AML-193 (cell line): ENCODE results near the gene PDYN.

Experiments used
- DNase-seq, 2 experiments: peaks; one replicate each; lab custom pipeline; 2025; lab: John Stamatoyannopoulos, UW

Gene PDYN

GRCh38 chr20:1934721-1935573 is 58.9 kb downstream of the PDYN start:
- DNase-seq, result no peak

- no peak for DNase-seq
Measured at GRCh38 chr20:1934156-1934555, 59.7 kb downstream of the PDYN start.

- no peak for DNase-seq
Measured at GRCh38 chr20:1933465-1933870, 60.4 kb downstream of the PDYN start.

- no peak for DNase-seq
Measured at GRCh38 chr20:1932971-1933370, 60.9 kb downstream of the PDYN start.

- no peak for DNase-seq
Measured at GRCh38 chr20:1931830-1932229, 62.0 kb downstream of the PDYN start.

DNA sequence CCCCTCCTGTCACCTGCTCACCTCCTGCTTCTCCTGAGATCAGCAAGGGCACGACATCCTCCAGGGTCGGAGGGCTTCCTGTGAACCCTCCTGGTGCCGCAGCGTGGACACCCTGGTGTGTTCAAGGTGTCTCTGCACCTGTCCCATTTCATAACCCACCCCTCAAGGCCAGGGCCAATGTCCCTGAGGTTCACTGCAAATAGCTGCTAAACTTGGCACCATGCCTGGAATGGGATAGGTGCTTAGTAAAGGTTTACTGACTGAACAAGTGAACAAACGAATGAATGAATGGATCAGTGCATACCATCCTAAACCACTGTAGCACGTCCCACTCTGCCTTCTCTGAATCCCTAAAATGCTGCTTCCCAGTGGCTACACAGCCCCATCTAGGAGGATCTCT is 63.7 kb downstream of the PDYN start:
- no peak for DNase-seq

DNA sequence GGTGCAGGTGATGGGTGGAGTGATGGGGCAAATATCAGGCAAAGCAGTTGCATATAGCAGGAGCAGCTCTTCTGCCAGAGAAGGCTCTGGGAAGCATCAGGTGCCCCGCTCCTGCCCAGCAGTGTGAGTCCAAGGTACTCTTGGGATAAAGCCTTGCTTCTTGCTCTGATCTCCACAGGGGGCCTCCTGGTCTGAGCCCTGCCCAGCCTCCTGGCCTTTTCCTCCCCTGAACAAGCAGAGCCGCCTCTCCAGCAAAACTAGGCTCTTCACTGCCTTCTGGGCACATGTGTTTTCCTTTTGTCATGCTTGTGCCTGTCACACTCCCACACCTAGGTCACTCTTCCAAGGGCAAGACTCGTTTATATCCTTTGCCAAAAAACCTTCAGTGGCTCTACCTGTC is 64.4 kb downstream of the PDYN start:
- no peak for DNase-seq

- no peak for DNase-seq
Measured at GRCh38 chr20:1928782-1929181, 65.1 kb downstream of the PDYN start.
